Measurements from ENCODE around the gene AFAP1L2. TPM values are rescaled to one million over a fixed set of nuclear protein-coding genes. Genes with fewer than 3 reads are reported as not detected.

The AFAP1L2 gene
- total RNA-seq, 1 donor from 2014 or later = 0.45 TPM

- no peak for DNase-seq (ENCODE audit: low read depth)
These were observed 108.9 kb downstream of the AFAP1L2 start for GRCh38 chr10:114295393-114295792.

- no peak for DNase-seq (ENCODE audit: low read depth)
These were observed 109.8 kb downstream of the AFAP1L2 start for GRCh38 chr10:114294549-114294948.

- no peak for DNase-seq (ENCODE audit: low read depth)
These were observed 111.2 kb downstream of the AFAP1L2 start for GRCh38 chr10:114293075-114293474.

- no peak for DNase-seq (ENCODE audit: low read depth)
These were observed 112.8 kb downstream of the AFAP1L2 start for GRCh38 chr10:114291516-114291915.

GRCh38 chr10:114291076-114291475 is 113.2 kb downstream of the AFAP1L2 start:
- no peak for DNase-seq (ENCODE audit: low read depth)

- DNase-seq (ENCODE audit: low read depth) = no peak
These were observed 114.3 kb downstream of the AFAP1L2 start for GRCh38 chr10:114290038-114290437.

- DNase-seq (ENCODE audit: low read depth) = no peak
These were observed 115.2 kb downstream of the AFAP1L2 start for GRCh38 chr10:114289096-114289436.

- DNase-seq (ENCODE audit: low read depth) = no peak
These were observed 115.7 kb downstream of the AFAP1L2 start for GRCh38 chr10:114288424-114289095.

- DNase-seq (ENCODE audit: low read depth) = no peak
These were observed 117.4 kb downstream of the AFAP1L2 start for GRCh38 chr10:114286921-114287320.

- no peak for DNase-seq (ENCODE audit: low read depth)
These were observed 118.3 kb downstream of the AFAP1L2 start for GRCh38 chr10:114285961-114286441.

GRCh38 chr10:114284346-114285071 is 119.8 kb downstream of the AFAP1L2 start:
- DNase-seq (ENCODE audit: low read depth) = no peak

- DNase-seq (ENCODE audit: low read depth) = no peak
These were observed 120.6 kb downstream of the AFAP1L2 start for GRCh38 chr10:114283535-114284234.

GRCh38 chr10:114283091-114283490 is 121.2 kb downstream of the AFAP1L2 start:
- no peak for DNase-seq (ENCODE audit: low read depth)

- no peak for DNase-seq (ENCODE audit: low read depth)
These were observed 121.8 kb downstream of the AFAP1L2 start for GRCh38 chr10:114282526-114282925.

GRCh38 chr10:114281461-114281860 is 122.8 kb downstream of the AFAP1L2 start:
- no peak for DNase-seq (ENCODE audit: low read depth)

- no peak for DNase-seq (ENCODE audit: low read depth)
These were observed 123.3 kb downstream of the AFAP1L2 start for GRCh38 chr10:114281006-114281405.

GRCh38 chr10:114279901-114280644 is 124.2 kb downstream of the AFAP1L2 start:
- DNase-seq (ENCODE audit: low read depth) = no peak

GRCh38 chr10:114279289-114279688 is 125.0 kb downstream of the AFAP1L2 start:
- no peak for DNase-seq (ENCODE audit: low read depth)

GRCh38 chr10:114278884-114279191 is 125.5 kb downstream of the AFAP1L2 start:
- DNase-seq (ENCODE audit: low read depth) = no peak

- no peak for DNase-seq (ENCODE audit: low read depth)
These were observed 126.0 kb downstream of the AFAP1L2 start for GRCh38 chr10:114278140-114278883.

GRCh38 chr10:114276671-114277070 is 127.6 kb downstream of the AFAP1L2 start:
- DNase-seq (ENCODE audit: low read depth) = no peak
